LNCAP (cell line): ENCODE measurements around the gene NKX1-1.

ENCODE experiments used
- TF ChIP-seq, protein P1 (sequence below): fragments of 450-650 bp; IDR thresholded peaks from 2 replicates; pipeline ENCODE4 v1.5.1; 2017; ENCODE audit warnings: mild to moderate bottlenecking

NKX1-1 gene

DNA sequence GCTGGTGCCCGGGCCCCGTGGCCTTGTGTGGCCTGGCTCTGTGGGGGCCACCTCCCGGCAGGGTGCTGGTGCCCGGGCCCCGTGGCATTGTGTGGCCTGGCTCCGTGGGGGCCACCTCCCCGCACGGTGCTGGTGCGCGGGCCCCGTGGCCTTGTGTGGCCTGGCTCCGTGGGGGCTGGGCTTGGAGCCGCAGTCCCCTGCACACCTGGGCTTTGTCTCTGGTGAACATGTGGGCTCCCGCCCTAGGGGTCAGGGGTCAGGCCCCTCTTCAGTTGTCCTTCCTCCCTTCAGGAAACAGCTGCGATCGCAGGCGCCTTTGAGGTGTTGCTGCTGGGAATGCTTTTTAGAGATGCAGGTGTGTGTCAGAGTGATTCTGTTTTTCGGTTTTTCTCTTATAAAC lies 42.0 kb downstream of the NKX1-1 start:
- TF ChIP-seq, protein P1, sequence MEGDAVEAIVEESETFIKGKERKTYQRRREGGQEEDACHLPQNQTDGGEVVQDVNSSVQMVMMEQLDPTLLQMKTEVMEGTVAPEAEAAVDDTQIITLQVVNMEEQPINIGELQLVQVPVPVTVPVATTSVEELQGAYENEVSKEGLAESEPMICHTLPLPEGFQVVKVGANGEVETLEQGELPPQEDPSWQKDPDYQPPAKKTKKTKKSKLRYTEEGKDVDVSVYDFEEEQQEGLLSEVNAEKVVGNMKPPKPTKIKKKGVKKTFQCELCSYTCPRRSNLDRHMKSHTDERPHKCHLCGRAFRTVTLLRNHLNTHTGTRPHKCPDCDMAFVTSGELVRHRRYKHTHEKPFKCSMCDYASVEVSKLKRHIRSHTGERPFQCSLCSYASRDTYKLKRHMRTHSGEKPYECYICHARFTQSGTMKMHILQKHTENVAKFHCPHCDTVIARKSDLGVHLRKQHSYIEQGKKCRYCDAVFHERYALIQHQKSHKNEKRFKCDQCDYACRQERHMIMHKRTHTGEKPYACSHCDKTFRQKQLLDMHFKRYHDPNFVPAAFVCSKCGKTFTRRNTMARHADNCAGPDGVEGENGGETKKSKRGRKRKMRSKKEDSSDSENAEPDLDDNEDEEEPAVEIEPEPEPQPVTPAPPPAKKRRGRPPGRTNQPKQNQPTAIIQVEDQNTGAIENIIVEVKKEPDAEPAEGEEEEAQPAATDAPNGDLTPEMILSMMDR = no peak

DNA sequence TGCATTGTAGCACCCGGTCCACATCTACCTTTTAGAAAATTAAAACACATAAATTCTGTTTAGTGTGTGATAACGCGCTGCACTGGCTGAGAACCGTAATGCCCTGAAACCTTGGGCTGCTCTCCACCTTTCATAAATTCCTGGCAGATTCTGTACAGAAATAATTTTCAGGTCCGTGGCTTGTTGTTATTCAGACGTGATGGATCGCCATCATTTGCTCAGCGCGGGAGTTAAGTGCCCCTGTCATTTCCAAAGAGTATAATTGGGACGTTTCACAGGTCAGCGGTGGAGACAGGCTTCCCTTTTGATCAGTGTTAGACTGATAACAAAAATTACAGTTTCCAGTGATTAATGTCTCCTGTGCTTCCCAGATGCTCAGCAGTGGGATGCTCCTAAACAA lies 42.7 kb downstream of the NKX1-1 start:
- TF ChIP-seq, protein P1 = no peak

DNA sequence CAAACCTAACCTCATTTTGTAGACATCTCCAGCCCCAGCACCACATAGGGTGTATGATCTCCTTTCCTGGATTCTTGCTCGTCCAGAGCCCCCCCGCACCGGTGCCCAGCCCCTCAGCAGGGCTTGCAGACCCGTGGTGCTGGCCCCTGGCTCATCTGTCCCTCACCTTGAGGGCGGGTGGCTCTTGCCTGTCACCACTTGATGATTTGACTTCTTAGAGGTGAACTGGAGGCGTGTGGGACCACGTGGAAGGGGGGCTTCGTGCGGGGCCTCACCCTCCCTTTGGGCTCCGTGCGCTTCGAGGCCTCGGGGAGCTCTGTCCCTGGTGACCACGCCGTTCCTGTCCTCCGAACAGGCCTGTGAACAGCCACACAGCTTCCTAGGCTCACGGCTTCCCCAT lies 43.7 kb downstream of the NKX1-1 start:
- TF ChIP-seq, protein P1 = no peak

DNA sequence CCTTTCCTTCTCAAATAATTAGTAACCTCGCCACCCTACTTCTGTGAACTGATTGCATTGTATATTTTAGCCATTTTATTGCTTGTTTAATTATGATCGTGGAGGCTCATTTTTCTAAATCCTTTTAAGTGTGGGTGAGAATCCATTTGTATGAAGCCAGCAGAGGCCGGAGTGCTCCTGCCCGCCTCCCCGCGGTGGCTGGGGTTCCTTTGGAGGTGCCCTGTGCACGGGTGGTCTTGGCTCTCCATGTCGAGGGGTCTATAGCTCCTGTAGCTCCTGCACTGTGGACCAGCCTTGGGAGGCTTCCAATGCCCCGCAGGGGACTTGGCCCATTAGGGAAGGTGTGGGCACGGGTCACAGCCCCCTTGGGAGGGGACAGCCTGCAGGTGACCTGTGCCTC lies 44.2 kb downstream of the NKX1-1 start:
- TF ChIP-seq, protein P1 = no peak

DNA sequence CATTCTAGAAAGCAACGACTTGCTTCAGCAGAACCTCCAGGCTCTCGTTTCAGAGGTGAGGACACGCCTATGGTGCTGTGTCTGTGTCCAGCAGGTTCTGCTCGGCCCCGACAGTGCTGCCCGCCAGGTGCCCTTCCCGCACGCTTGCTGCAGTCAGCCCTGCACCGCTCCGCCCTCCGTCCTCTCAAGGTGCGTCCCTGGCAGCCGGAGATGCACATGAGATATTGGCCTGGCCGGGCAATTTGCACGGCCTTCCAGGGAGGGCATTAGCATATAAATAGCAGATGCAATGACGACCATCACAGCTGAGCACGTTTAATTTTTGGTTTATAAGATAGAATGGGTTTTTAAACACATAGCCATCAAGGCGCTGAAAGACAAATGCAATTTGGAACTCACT lies 44.8 kb downstream of the NKX1-1 start:
- TF ChIP-seq, protein P1 = no peak

DNA sequence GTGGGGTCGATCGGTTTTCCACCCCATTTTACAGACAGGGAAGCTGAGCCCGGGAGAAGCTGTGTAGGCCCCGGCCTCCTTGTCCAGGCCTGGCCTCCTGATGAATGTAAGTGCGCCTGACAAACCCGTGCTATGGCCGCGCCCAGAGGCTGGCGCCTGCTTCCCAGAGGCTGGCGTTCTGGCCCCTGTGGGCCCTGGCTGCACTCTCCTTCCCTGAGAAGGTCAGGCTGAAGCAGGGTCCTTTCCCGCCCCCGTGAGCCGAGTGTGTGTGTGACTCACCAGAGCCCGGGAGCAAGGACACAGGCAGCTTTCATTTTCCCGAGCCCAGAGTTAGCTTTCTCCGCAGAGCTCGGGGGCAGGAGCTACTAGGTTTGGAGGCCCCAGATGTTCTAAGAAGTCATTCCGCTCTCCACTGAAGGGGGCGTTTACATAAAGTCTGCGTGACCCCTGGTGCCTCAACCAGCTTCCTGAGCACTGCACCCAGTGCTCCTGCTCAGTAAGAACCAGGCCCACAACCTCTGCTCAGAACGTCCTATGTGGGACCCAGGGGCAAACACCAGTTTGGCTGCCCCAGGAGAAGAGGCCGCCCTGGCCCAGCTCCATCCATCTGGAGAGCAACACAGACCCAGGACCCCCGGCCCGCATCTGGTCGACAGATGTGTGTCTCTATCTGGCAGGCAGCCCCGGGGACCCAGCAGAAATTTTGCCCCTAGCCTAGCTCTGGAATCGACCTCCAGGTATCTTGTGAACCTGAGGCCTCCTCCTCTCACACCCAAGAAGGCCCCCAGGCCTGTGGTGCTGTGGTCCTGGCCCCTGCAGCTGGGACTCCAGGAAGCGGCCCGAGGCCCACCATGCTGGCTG lies 45.6 kb downstream of the NKX1-1 start:
- TF ChIP-seq, protein P1 = no peak

DNA sequence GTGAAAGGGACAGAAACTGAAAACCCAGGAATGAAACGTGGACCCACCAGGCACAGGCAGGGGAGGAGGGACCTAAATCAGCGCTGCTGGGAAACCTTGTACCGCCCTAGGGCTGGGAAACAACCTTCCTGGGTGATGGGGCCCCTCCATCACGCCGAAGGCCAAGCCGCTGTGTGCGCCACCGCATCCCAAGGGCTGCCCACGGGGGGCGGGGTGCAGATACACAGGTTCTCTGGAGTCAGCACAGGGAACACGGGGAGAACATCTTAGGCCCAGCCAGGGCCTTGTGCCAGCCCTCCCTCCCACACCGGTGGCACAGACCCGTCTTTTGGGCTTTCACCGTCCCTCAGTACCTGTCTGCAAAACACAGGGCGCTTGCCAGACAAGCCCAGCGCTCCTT lies 46.3 kb downstream of the NKX1-1 start:
- TF ChIP-seq, protein P1 = no peak
